Activated T-helper 1 cell treated with anti-CD3 and anti-CD28 coated beads, Interleukin-12 subunit alpha, Interleukin-12 subunit beta, Interleukin-2, Interleukin-4 antibody, amounts not matched to agents 30 ng/mL and 10 ng/mL and 1 ng/mL, durations not matched to agents 14 hours and 24 hours and 36 hours (primary cell): ENCODE measurements around the gene TTLL1. TPM values are rescaled to one million over a fixed set of nuclear protein-coding genes. Genes with fewer than 3 reads are reported as not detected.

Experiments used
- DNase-seq: peaks from one replicate; pipeline ENCODE4 v3.0.0; 2021; ENCODE audit warnings: low spot score
- H3K27ac Mint-ChIP-seq: one replicate; pipeline ENCODE4 v1.8.0; 2021; ENCODE audit warnings: mild to moderate bottlenecking, mixed read lengths
- H3K27me3 Mint-ChIP-seq: one replicate; pipeline ENCODE4 v1.8.0; 2022; ENCODE audit warnings: mild to moderate bottlenecking, moderate library complexity, mixed read lengths; ENCODE audit not compliant: insufficient read depth
- H3K36me3 Mint-ChIP-seq: one replicate; pipeline ENCODE4 v1.8.0; 2021; ENCODE audit warnings: low read depth, mixed read lengths
- H3K4me1 Mint-ChIP-seq: one replicate; pipeline ENCODE4 v1.8.0; 2021; ENCODE audit warnings: low read depth, mixed read lengths
- H3K4me3 Mint-ChIP-seq: one replicate; pipeline ENCODE4 v1.8.0; 2021; ENCODE audit warnings: mild to moderate bottlenecking, moderate library complexity, mixed read lengths
- H3K9me3 Mint-ChIP-seq: one replicate; pipeline ENCODE4 v1.8.0; 2021; ENCODE audit warnings: mixed read lengths
- intact Hi-C: fragments of 100-400 bp; cut with micrococcal nuclease; formaldehyde crosslinking; loops from one replicate; pipeline ENCODE4 v1.15.1; 2024
- total RNA-seq: library from RNA; stranded (reverse); gene quantifications from 2 replicates; pipeline ENCODE4 v1.2.3, GENCODE V29; 2022

Gene TTLL1
- total RNA-seq, 1 donor from 2014 or later, result 2.0 TPM

- Mint-ChIP-seq H3K36me3 (peaks cover 3% of the 10 kb centered on the region), H3K4me1 (peaks cover 10% of the 10 kb centered on the region), H3K9me3 (no peaks in the 10 kb centered on the region), H3K27me3 (no peaks in the 10 kb centered on the region), H3K27ac (no peak overlapping the region), H3K4me3 (no peak overlapping the region)
- DNase-seq, result no peak
- intact Hi-C loops, result no loop called here
These were observed 7.2 kb downstream of the TTLL1 start for GRCh38 chr22:43081968-43082367.

GRCh38 chr22:43080616-43081015 lies 8.6 kb downstream of the TTLL1 start:
- Mint-ChIP-seq H3K27ac (no peak overlapping the region), H3K4me1 (no peaks in the 10 kb centered on the region), H3K9me3 (no peaks in the 10 kb centered on the region), H3K36me3 (peaks cover 1% of the 10 kb centered on the region), H3K4me3 (no peak overlapping the region), H3K27me3 (no peaks in the 10 kb centered on the region)
- intact Hi-C loops, result no loop called here
- no peak for DNase-seq

GRCh38 chr22:43079742-43080141 lies 9.4 kb downstream of the TTLL1 start:
- Mint-ChIP-seq H3K9me3 (no peaks in the 10 kb centered on the region), H3K4me3 (no peak overlapping the region), H3K27ac (no peak overlapping the region), H3K27me3 (no peaks in the 10 kb centered on the region), H3K4me1 (no peaks in the 10 kb centered on the region), H3K36me3 (peaks cover 1% of the 10 kb centered on the region)
- intact Hi-C loops, result no loop called here
- DNase-seq, result no peak

- Mint-ChIP-seq H3K27me3 (no peaks in the 10 kb centered on the region), H3K9me3 (no peaks in the 10 kb centered on the region), H3K4me1 (no peaks in the 10 kb centered on the region), H3K27ac (no peak overlapping the region), H3K4me3 (no peak overlapping the region), H3K36me3 (peaks cover 1% of the 10 kb centered on the region)
- intact Hi-C loops, result no loop called here
- DNase-seq, result no peak
These were observed 10.7 kb downstream of the TTLL1 start for GRCh38 chr22:43078522-43078921.

GRCh38 chr22:43077121-43077877 lies 11.9 kb downstream of the TTLL1 start:
- DNase-seq, result no peak
- Mint-ChIP-seq H3K4me1 (no peaks in the 10 kb centered on the region), H3K9me3 (no peaks in the 10 kb centered on the region), H3K27me3 (no peaks in the 10 kb centered on the region), H3K4me3 (no peak overlapping the region), H3K27ac (no peak overlapping the region), H3K36me3 (peaks cover 1% of the 10 kb centered on the region)
- intact Hi-C loops, result no loop called here

- Mint-ChIP-seq H3K4me3 (no peak overlapping the region), H3K36me3 (peaks cover 4% of the 10 kb centered on the region), H3K27me3 (no peaks in the 10 kb centered on the region), H3K9me3 (no peaks in the 10 kb centered on the region), H3K27ac (no peak overlapping the region), H3K4me1 (no peaks in the 10 kb centered on the region)
- intact Hi-C loops, result no loop called here
- DNase-seq, result no peak
These were observed 22.3 kb downstream of the TTLL1 start for GRCh38 chr22:43066844-43067385.

GRCh38 chr22:43066134-43066533 lies 23.1 kb downstream of the TTLL1 start:
- Mint-ChIP-seq H3K36me3 (peaks cover 4% of the 10 kb centered on the region), H3K27me3 (no peaks in the 10 kb centered on the region), H3K9me3 (no peaks in the 10 kb centered on the region), H3K4me3 (no peak overlapping the region), H3K27ac (no peak overlapping the region), H3K4me1 (no peaks in the 10 kb centered on the region)
- intact Hi-C loops, result no loop called here
- DNase-seq, result no peak

GRCh38 chr22:43060183-43060582 lies 29.0 kb downstream of the TTLL1 start:
- Mint-ChIP-seq H3K36me3 (peaks cover 4% of the 10 kb centered on the region), H3K27me3 (no peaks in the 10 kb centered on the region), H3K9me3 (no peaks in the 10 kb centered on the region), H3K4me3 (no peak overlapping the region), H3K4me1 (no peaks in the 10 kb centered on the region), H3K27ac (no peak overlapping the region)
- intact Hi-C loops, result loop anchor here (1.0 kb wide), 1 partner anchor 280 kb away; no protein-coding TSS in a partner anchor
- peak; percentile 14 for DNase-seq

- H3K9me3 Mint-ChIP-seq, result no peaks in the 10 kb centered on the region
- no peaks in the 10 kb centered on the region for H3K4me1 Mint-ChIP-seq
- no peaks in the 10 kb centered on the region for H3K36me3 Mint-ChIP-seq
- intact Hi-C loops, result no loop called here
- H3K27ac Mint-ChIP-seq, result no peak overlapping the region
- no peaks in the 10 kb centered on the region for H3K27me3 Mint-ChIP-seq
- no peak for DNase-seq
- no peak overlapping the region for H3K4me3 Mint-ChIP-seq
These were observed 31.6 kb downstream of the TTLL1 start for GRCh38 chr22:43057641-43058040.

- no peak overlapping the region for H3K4me3 Mint-ChIP-seq
- DNase-seq, result no peak
- H3K27ac Mint-ChIP-seq, result no peak overlapping the region
- no peaks in the 10 kb centered on the region for H3K27me3 Mint-ChIP-seq
- H3K4me1 Mint-ChIP-seq, result no peaks in the 10 kb centered on the region
- H3K9me3 Mint-ChIP-seq, result no peaks in the 10 kb centered on the region
- intact Hi-C loops, result no loop called here
- H3K36me3 Mint-ChIP-seq, result no peaks in the 10 kb centered on the region
These were observed 36.0 kb downstream of the TTLL1 start for GRCh38 chr22:43053176-43053575.

- no peaks in the 10 kb centered on the region for H3K36me3 Mint-ChIP-seq
- no peak for DNase-seq
- no peak overlapping the region for H3K4me3 Mint-ChIP-seq
- no peaks in the 10 kb centered on the region for H3K27me3 Mint-ChIP-seq
- H3K27ac Mint-ChIP-seq, result no peak overlapping the region
- no peaks in the 10 kb centered on the region for H3K9me3 Mint-ChIP-seq
- no peaks in the 10 kb centered on the region for H3K4me1 Mint-ChIP-seq
- intact Hi-C loops, result no loop called here
These were observed 38.2 kb downstream of the TTLL1 start for GRCh38 chr22:43050995-43051394.

- Mint-ChIP-seq H3K36me3 (no peaks in the 10 kb centered on the region), H3K9me3 (no peaks in the 10 kb centered on the region), H3K27me3 (no peaks in the 10 kb centered on the region), H3K27ac (no peak overlapping the region), H3K4me3 (no peak overlapping the region), H3K4me1 (no peaks in the 10 kb centered on the region)
- intact Hi-C loops, result no loop called here
- no peak for DNase-seq
These were observed 41.6 kb downstream of the TTLL1 start for GRCh38 chr22:43047605-43048004.

GRCh38 chr22:43044290-43044712 lies 44.9 kb downstream of the TTLL1 start:
- Mint-ChIP-seq H3K27me3 (no peaks in the 10 kb centered on the region), H3K4me3 (no peak overlapping the region), H3K4me1 (no peaks in the 10 kb centered on the region), H3K36me3 (no peaks in the 10 kb centered on the region), H3K27ac (no peak overlapping the region), H3K9me3 (no peaks in the 10 kb centered on the region)
- no peak for DNase-seq
- intact Hi-C loops, result no loop called here
